Tibial artery (tissue), 4 donors: ENCODE measurements around the gene OSBPL3.

Source experiments
- DNase-seq, 2 donors: peaks; one replicate each; pipeline ENCODE4 v3.0.0-alpha.2; 2019
- H3K27ac ChIP-seq, 2 donors: fragments of 200-600 bp; sonication (generic) in 1 of 2; 1 replicate in 1 of 2; 2 replicates in 1 of 2; pipeline ENCODE4 v1.5.1; 2018 to 2019; ENCODE audit warnings: mild to moderate bottlenecking in 1 of 2
- H3K27me3 ChIP-seq, 2 donors: fragments of 200-600 bp; sonication (generic) in 1 of 2; one replicate each; pipeline versions ENCODE4 v1.5.1 to v1.6.0; 2016 to 2019
- H3K36me3 ChIP-seq, 3 donors: fragments of 200-600 bp; sonication (generic) in 2 of 3; one replicate each; pipeline ENCODE4 v1.5.1; 2016 to 2019; ENCODE audit warnings: mild to moderate bottlenecking in 2 of 3
- H3K4me1 ChIP-seq, 4 donors: fragments of 200-600 bp; sonication (generic) in 2 of 4; 1 replicate in 3 of 4; 2 replicates in 1 of 4; pipeline ENCODE4 v1.5.1; 2016 to 2019
- H3K4me3 ChIP-seq, 2 donors: fragments of 200-600 bp; sonication (generic) in 1 of 2; 1 replicate in 1 of 2; 2 replicates in 1 of 2; pipeline ENCODE4 v1.5.1; 2018 to 2019; ENCODE audit warnings: mild to moderate bottlenecking in 2 of 2
- H3K9me3 ChIP-seq, 3 donors: fragments of 200-600 bp; sonication (generic) in 1 of 3; one replicate each; pipeline ENCODE4 v1.5.1; 2016 to 2019
- CTCF ChIP-seq, 2 experiments: fragments of 200-600 bp in 1 of 2; fragments of 450-650 bp in 1 of 2; IDR thresholded peaks; one replicate each; pipeline ENCODE4 v1.5.1; 2017 to 2019; ENCODE audit warnings: antibody characterized with exemption in 2 of 2, mild to moderate bottlenecking in 1 of 2, moderate library complexity in 1 of 2
- intact Hi-C: fragments of 100-400 bp; cut with DNase I; formaldehyde crosslinking; loops from one replicate; pipeline ENCODE4 v1.15.0; 2023; ENCODE audit warnings: low total_unique reads

Gene OSBPL3

DNA sequence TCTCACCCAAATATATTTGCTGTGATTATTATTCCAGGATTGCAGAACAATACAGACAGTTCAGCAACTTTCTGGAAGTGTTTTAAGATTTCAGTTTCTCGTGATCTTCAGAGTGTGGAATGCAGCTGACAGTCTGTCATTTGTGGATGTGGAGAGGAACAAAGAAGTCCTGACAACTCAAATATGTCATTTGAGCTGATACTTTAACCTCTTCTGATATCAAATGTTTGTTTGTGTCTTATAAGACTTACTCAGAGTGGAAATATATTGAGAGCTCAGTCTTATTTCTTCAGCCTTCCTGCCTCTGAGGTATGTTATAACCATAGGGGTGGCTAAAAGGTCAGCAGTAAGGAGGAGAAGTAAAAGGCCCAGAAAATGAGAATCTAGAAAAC lies 96.4 kb downstream of the OSBPL3 start:
- no peak overlapping the region for H3K27ac ChIP-seq
- no peaks in the 10 kb centered on the region for H3K27me3 ChIP-seq
- no peaks in the 10 kb centered on the region for H3K36me3 ChIP-seq
- no peaks in the 10 kb centered on the region for H3K9me3 ChIP-seq
- intact Hi-C loops, result no loop called here
- no peak for TF ChIP-seq CTCF (IDR thresholded peaks at IDR 0.05)
- peaks cover 0 to 5% (median 0%) of the 10 kb centered on the region in 4 donors for H3K4me1 ChIP-seq
- H3K4me3 ChIP-seq, result no peak overlapping the region
- no peak for DNase-seq

DNA sequence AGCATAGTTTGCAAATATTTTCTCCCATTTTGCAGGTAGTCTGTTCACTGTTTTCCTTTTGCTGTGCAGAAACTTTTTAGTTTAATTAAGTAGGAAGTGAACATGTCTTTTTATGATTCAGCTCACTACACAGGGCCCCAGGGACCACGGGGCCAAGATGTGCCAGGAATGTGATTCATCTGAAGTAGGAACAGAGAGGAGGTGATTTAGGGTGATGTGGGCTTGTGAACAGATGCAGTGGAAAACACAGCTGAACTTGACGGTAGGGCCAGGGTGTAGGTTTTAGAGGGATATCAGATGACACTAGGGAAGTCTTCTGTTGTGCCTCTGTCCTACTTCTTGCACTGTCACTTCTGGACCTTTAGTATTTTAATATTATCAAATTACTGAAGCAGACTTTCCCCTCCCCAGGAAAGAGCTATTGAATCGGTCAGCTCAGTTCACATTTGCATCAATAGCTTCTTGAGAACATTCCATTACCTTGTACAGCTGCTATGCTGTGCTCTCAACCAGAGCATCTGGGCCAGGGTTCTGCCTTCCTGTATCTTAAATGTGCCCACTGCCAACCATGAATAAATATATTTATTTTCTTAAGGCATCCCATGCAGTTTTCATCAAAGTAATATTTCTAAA lies 96.9 kb downstream of the OSBPL3 start:
- TF ChIP-seq CTCF (IDR thresholded peaks at IDR 0.05), result no peak
- Histone ChIP-seq H3K27me3 (no peaks in the 10 kb centered on the region), H3K4me3 (no peak overlapping the region), H3K9me3 (no peaks in the 10 kb centered on the region), H3K27ac (no peak overlapping the region), H3K36me3 (no peaks in the 10 kb centered on the region), H3K4me1 (peaks cover 0 to 5% (median 0%) of the 10 kb centered on the region in 4 donors)
- DNase-seq, result peak; percentile 66 to 71
- intact Hi-C loops, result no loop called here

DNA sequence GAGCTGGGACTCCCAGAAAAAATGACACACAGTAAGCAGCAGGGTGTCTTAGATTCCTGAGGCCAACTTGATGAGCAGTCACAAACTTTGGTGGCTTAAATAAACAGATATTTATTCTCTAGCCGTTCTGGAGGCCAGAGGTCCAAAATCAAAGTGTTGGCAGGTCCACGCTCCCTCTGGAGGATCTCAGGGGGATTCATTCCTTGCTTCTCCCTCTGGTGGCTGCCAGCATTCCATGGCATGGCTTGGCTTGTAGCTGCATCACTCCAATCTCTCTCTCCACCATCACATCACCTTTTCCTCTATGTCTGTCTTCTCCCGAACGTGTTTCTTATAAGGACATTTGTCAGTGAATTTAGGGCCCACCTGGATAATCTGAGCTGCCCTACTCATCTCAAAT lies 98.4 kb downstream of the OSBPL3 start:
- H3K27me3 ChIP-seq, result no peaks in the 10 kb centered on the region
- no peaks in the 10 kb centered on the region for H3K9me3 ChIP-seq
- H3K4me3 ChIP-seq, result no peak overlapping the region
- no peaks in the 10 kb centered on the region for H3K36me3 ChIP-seq
- TF ChIP-seq CTCF (IDR thresholded peaks at IDR 0.05), result no peak
- no peak for DNase-seq
- H3K4me1 ChIP-seq, result peaks cover 0 to 5% (median 0%) of the 10 kb centered on the region in 4 donors
- intact Hi-C loops, result no loop called here
- H3K27ac ChIP-seq, result no peak overlapping the region

- intact Hi-C loops, result no loop called here
Observed at GRCh38 chr7:24880886-24881285, 99.1 kb downstream of the OSBPL3 start.

DNA sequence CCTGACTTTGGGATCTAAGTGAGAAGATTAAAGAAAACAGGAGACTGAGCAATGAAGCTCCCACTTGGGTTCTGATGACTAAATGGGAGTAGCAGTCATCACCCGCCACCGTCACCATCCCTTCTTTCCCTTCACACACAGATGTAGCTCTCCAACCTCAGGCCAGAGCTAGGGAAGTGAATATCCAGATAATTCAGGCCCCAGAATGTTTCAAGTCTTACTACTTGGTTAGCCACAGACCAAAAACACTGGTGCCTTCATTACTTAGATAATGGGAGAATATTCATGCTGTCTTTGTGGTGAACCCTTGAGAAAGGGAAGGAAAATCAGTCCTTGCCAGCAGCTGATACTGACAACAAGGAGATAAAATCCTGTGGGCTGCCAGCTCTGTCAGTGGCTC lies 100.7 kb downstream of the OSBPL3 start:
- H3K36me3 ChIP-seq, result no peaks in the 10 kb centered on the region
- no peak overlapping the region for H3K4me3 ChIP-seq
- H3K9me3 ChIP-seq, result no peaks in the 10 kb centered on the region

More at GRCh38 chr7:24880886-24881285, 99.1 kb downstream of the OSBPL3 start:
- no peaks in the 10 kb centered on the region for H3K36me3 ChIP-seq
- DNase-seq, result no peak
- no peak overlapping the region for H3K27ac ChIP-seq
- no peak for TF ChIP-seq CTCF (IDR thresholded peaks at IDR 0.05)
- no peak overlapping the region for H3K4me3 ChIP-seq
- no peaks in the 10 kb centered on the region for H3K27me3 ChIP-seq
- H3K4me1 ChIP-seq, result peaks cover 0 to 5% (median 0%) of the 10 kb centered on the region in 4 donors
- no peaks in the 10 kb centered on the region for H3K9me3 ChIP-seq

More for the DNA sequence above, 100.7 kb downstream of the OSBPL3 start:
- no peaks in the 10 kb centered on the region for H3K27me3 ChIP-seq
- peaks cover 0 to 5% (median 0%) of the 10 kb centered on the region in 4 donors for H3K4me1 ChIP-seq
- DNase-seq, result no peak
- intact Hi-C loops, result no loop called here
- H3K27ac ChIP-seq, result no peak overlapping the region
- TF ChIP-seq CTCF (IDR thresholded peaks at IDR 0.05), result no peak
